ENCODE measurements around the gene INAFM1.
"Not testable (repeated sequence)": the region's sequence is repeated elsewhere in the genome, so short reads cannot be mapped to it uniquely, and the experiment has no call there.

INAFM1 gene

DNA sequence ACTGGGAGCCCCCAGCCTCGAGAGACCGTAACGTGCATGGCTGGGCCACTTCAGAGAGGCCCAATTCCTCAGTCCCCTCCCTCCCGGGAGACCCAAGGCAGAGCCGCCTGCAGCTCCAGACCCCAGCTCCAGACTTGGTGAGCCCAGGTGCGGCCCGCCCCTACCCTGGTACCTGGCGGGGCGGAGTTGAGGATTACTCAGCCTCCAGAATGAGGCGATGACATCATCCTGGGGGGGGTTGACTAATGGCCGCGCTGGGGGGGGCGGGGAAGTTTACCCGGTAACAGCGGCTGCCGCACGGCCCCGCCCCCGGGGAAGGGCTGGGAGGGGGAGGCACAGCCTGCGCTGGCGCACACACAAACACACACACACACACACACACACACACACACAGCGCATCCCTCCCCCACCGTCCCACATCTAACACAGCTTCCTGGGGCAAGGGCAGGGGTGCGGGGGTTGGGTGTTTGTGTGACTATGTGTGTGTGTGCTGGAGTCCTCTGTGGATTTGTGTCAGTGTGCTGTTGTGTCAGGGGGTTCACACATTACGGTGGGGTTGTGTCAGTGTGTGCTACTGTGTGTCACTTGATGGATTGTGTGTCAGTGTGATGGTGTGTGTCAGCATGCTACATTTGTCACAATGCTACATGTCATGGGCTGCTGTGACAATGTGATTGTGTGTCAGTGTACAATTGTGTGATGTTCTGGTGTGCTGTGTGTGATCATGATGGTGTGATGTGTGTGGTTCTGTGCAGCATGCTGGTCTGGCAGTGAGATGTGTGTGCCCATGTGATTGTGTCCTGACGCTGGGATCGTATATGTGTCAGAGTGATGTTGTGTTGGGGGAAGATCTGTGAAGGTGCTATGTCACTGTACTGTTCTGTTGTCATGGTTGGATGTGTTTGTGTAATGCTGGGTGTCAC is 33.4 kb upstream of the INAFM1 start:
- peak in 1 of 2 experiments; percentile 6 for DNase-seq

GRCh38 chr19:47241919-47242577 is 32.6 kb upstream of the INAFM1 start:
- DNase-seq: no peak

GRCh38 chr19:47243364-47243775 is 31.3 kb upstream of the INAFM1 start:
- DNase-seq: no peak

- DNase-seq: peak in 1 of 2 experiments; percentile 40
These were observed 30.7 kb upstream of the INAFM1 start for GRCh38 chr19:47243776-47244547.

DNA sequence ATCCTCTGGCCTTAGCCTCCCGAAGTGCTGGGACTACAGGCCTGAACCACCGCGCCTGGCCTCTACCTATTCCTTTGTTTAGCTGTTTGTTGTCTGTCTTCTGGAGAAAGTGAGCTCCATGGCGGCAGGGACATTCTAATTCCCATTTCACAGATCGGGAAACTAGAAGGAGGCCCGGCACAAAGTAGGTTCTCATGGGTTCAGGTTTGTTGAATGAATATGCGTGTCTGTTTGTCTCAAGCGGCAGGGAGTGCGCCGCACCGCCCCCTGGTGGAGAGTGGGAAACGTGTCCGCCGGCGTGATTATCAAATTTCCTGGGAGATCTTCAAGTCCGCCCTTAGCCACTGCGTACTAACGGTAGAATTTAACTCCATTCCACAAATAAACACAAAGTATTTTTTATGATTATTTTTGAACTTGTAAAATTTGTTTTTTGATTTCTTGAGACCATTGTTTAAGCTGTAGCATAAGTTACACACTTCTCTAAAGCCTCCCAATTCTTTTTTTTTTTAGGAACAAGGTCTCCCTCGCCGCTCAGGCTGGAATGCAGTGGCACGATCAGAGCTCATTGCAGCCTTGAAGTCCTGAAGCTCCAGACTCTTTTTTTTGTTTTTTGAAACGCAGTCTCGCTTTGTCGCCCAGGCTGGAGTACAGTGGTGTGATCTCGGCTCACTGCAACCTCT is 27.2 kb upstream of the INAFM1 start:
- DNase-seq: no peak

DNA sequence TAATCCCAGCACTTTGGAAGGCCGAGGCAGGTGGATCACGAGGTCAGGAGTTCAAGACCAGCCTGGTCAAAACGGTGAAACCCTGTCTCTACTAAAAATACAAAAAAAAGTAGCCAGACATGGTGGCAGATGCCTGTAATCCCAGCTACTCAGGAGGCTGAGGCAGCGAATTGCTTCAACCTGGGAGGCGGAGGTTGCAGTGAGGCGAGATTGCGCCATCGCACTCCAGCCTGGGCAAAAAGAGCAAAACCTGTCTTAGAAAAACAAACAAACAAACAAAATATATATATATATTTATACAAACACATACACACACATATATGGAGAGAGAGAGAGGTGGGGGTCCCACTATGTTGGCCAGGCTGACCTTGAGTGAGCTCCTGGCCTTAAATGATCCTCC is 21.7 kb upstream of the INAFM1 start:
- DNase-seq: not testable (repeated sequence)

- DNase-seq: no peak
These were observed 21.2 kb upstream of the INAFM1 start for GRCh38 chr19:47253467-47253881.

DNA sequence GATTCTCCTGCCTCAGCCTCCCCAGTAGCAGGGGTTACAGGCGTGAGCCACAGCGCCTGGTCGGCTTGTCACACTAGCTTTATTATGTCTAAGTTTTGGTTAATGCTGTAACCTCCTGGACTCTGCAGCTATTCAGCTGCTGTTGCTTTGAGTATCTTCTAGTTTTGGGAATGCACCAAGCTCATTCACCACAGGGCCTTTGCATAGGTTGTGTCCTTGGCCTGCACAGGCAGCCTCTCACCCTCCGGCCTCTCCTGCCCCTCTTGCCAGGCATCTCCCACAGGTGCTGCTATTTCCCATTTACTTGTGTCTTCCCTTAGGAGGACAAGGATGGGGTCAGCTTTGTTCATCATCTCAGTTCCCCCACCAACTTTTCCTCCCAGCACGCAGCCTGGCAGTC is 20.7 kb upstream of the INAFM1 start:
- DNase-seq: no peak

DNA sequence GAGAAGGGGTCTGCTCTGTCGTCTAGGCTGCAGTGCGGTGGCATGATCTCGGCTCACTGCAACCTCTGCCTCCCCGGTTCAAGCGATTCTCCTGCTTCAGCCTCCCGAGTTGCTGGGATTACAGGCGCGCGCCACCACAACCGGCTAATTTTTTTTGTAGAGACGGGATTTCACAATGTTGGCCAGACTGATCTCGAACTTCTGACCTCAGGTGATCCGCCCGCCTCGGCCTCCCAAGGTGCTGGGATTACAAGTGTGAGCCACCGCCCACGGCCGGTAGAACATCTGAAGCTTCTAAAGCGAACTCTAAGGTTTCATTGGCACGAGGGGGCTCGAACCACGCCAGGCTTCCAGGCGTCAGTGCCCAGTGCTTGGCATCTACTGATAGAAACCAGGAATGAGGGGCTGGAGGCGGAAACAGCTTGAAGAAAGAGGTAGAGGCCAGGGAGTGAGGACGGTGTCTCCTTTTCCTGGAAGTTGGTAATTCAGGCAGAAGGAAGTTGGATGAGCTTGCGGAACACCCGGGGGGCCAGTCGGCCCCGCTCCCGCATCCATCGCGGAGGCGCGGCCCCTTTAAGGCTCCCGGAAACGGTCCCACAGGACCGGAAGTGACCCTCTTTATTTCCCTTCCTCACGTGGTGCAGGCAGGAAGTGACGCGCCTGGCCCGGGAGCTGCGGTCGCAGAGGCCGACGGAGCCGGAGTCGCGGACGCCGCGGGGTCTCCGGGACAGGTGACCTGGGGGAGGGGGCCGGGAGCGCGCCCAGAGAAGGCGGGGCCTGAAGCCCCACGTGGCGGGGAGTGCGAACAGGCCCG is 18.6 kb upstream of the INAFM1 start, which contains the start of gene CCDC9:
TSS of gene CCDC9 (plus strand) at position 647 of the 814 bp plus-strand sequence. CDS start 1,876 bp downstream, outside the sequence.
- DNase-seq: peak in 1 of 2 experiments; percentile 71

DNA sequence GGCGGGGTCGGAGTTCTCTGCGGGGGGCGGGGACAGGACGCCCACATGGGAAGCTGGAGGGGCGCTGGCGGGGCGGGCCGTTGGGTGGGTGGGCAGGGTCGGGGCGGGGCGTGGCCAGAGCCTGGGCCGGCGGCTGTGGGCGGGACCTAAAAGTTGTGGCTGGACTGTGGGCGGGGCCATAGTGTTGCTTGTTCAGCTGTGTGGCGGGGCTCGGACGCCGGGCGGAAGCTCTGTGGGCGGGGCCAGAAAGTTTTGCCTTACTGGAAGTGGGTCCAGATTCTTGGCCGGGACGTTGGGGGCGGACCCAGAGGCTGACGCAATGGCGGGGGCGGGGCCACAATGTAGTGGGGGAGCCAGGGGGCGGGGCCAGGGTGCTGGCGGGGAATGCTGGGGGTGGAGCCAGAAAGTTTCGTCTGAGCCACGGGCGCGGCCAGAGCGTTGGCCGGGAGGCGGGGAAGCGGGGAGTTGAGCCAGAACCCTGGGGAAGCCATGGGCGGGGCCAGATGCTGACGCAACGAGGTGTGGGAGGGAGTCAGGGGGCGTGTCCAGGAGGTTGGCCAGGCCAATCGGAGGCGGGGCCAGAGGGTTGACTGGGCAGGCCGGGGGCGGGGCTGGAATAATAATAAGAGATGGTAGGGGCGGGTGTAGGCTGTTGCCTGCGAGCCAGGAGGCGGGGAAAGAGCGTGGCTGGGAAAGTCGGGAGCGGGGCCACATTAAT is 17.8 kb upstream of the INAFM1 start:
- DNase-seq: peak in 1 of 2 experiments; percentile 54

DNA sequence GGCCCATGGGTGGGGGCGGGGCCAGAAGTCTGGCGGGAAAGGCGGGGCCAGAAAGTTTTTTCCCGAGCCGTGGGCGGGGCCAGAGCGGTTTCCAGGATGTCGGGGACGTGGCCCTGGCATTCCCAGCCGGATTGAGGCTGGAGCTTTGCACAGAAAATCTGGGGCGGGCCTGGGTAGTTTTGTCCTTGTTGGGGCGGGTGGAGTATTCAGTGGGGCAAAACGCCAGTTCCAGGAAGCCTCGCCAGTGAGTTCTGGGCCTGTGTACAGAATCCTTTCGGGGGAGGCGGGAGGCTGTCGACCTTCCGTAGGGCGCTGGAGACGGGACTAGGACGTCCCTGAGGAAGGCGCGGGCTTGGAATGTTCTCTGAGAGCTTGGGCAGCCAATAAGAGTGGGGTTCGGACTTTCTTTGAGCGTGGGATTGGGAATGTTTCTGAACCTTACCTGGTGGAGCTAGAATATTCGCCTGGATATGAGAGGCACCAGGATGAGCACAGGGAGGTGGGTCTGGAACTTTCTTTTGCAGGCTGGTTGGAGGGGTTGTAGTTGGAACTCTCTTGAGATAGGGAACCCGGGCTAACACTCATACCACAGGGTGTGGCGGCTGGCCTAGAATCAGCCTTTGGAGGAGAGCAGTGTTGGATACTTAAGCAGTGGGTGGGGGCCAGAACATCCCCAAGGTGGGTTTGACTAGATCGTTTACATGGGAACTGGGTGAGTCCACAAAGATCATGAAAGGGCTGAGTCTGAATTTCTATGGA is 17.1 kb upstream of the INAFM1 start:
- no peak for DNase-seq

DNA sequence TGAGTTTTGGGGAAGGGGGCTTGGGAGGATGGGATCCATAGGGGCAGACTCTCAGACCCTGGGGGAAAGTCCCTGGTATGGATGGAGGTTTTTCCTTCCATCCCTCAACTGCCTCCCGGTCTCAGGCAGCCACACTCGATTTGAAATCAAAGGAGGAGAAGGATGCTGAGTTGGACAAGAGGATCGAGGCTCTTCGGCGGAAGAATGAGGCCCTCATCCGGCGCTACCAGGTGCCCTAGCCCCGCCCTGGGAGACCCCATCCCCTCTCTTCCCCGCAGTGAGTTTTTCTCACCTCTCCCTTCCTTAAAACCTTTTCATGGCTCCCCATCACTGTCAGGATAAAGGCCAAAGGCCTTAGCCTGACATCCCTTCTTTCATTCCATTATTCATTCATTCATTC is 16.3 kb upstream of the INAFM1 start:
- DNase-seq: no peak

GRCh38 chr19:47258895-47259555 is 15.7 kb upstream of the INAFM1 start:
- no peak for DNase-seq

- DNase-seq: no peak
These were observed 14.2 kb upstream of the INAFM1 start for GRCh38 chr19:47260476-47260875.

DNA sequence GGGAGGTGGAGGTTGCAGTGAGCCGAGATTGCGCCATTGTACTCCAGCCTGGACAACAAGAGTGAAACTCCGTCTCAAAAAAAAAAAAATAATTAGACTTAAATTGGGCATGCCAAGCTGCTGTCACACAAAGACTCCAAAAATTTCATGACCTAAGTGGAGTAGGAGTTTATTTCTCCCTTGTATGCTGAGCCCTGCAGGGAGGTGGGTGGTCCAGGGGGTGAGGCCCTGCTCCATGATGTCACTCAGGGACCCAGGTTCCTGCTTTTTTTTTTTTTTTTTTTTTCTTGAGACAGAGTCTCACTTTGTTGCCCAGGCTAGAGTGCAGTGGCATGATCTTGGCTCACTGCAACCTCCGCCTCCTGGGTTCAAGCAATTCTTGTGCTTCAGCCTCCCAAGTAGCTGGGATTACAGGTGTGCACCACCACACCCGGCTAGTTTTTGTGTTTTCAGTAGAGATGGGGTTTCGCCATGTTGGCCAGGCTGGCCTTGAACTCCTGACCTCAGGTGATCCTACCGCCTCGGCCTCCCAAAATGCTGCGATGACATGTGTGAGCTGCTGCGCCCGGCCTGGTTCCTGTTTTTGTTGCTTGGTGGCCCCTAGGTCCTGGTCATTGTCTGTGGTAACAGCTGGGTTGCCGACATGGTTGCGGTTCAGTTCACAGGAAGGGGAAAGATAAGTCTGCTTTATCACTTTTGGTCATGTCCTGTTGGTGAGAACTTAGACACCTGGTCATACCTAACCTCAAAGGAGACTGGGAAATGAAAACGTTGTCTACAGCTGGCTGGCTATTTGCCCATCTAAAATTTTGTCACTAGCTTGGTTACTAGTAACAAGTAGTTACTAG is 12.5 kb upstream of the INAFM1 start:
- not testable (repeated sequence) for DNase-seq

GRCh38 chr19:47264629-47265028 is 10.1 kb upstream of the INAFM1 start:
- no peak for DNase-seq

- no peak for DNase-seq
These were observed 8.2 kb upstream of the INAFM1 start for GRCh38 chr19:47266401-47266941.

GRCh38 chr19:47267350-47267759 is 7.3 kb upstream of the INAFM1 start:
- DNase-seq: no peak

All from cerebellar nuclear complex (tissue), 1 donor.